ENCODE measurements around the gene LIN9.
"Not testable (repeated sequence)": the region's sequence is repeated elsewhere in the genome, so short reads cannot be mapped to it uniquely, and the experiment has no call there.

The LIN9 gene

DNA sequence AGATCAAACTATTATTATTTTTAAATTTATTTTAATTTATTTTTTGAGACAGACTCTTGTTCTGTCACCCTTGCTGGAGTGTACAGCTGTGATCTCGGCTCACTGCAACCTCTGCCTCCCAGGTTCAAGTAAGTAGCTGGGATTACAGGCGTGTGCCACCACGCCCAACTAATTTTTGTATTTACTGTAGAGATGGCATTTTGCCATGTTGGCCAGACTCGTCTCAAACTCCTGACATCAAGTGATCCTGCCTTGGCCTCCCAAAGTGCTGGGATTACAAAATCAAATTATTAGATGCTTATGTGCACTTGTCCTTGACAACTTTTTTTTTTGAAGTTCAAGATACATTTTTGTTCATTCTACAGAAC is 15.4 kb downstream of the LIN9 start:
- Histone ChIP-seq H4K20me1 (no peaks in the 10 kb centered on the region), H3K4me1 (no peaks in the 10 kb centered on the region), H3K27ac (no peak overlapping the region), H3K9me3 (replicated peaks in 1 of 11) (no peaks in the 10 kb centered on the region), H3K36me3 (peaks cover 24 to 92% (median 80%) of the 10 kb centered on the region in 11 experiments), H3K9ac (no peak overlapping the region), H3K4me2 (no peak overlapping the region), H3K27me3 (no peaks in the 10 kb centered on the region), H3K4me3 (no peak overlapping the region)
- TF ChIP-seq Cebpa-rat (IDR thresholded peaks at IDR 0.05), result no peak

DNA sequence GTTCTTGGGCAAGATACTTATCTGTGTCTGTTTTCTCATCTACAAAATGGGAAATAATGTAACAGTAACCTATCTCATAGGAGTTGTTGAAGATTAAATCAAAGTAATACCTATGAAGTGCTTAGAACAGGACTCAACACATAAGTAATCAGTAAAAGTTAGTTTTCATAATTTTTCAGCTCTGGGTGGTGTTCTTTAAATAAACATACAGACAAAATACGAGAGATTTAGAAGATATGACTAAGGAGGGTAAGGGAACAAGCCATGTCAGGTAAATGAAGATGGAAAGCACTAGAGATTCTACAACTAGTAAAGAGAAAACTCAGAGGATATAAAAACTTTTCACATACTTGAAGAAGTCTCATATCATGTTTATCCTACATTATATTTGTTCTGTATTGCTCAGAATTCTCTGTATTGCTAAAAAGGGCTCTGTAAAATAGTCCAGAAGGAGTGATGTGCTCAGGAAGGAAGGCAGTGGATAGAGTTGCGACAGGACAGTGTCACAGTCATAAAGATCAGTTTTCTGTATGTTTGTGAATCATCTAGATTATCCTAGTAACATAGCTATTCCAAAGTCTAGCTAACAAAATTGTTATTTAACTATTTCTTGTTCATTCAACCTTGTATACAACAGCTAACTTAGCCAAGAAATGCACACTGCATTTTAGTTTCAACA is 16.0 kb downstream of the LIN9 start:
- H4K20me1 ChIP-seq, result no peaks in the 10 kb centered on the region
- no peaks in the 10 kb centered on the region for H3K9me3 ChIP-seq (replicated peaks in 1 of 11)
- peaks cover 19 to 92% (median 75%) of the 10 kb centered on the region in 11 experiments for H3K36me3 ChIP-seq
- no peak overlapping the region for H3K27ac ChIP-seq
- no peak overlapping the region for H3K4me2 ChIP-seq
- H3K9ac ChIP-seq, result no peak overlapping the region
- H3K4me3 ChIP-seq, result no peak overlapping the region
- no peaks in the 10 kb centered on the region; a peak in 1 of 20 replicates for H3K4me1 ChIP-seq
- no peak for TF ChIP-seq Cebpa-rat (IDR thresholded peaks at IDR 0.05)
- no peaks in the 10 kb centered on the region for H3K27me3 ChIP-seq

DNA sequence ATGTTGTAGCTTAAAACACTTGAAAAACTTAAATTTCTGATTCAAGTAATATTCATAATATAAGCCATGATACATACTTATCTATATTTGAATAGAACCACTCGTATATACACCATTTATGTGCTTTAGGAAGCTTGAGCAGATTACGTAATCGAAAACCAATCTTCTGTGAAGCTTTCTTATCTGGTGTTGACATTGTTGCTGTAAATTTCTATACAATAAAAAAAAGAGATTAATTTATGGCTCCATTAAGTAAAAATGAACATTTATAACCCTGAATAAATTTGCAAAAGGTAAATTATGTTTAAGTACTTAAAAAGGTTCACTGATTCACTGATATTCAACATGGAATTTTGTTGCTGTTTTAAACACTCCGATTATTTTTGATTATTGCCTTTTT is 21.4 kb downstream of the LIN9 start:
- Histone ChIP-seq H3K27ac (no peak overlapping the region), H3K9ac (no peak overlapping the region), H3K27me3 (no peaks in the 10 kb centered on the region), H3K36me3 (peaks cover 0 to 92% (median 64%) of the 10 kb centered on the region in 11 experiments; a peak in 20 of 22 replicates), H3K4me1 (no peaks in the 10 kb centered on the region; a peak in 2 of 20 replicates), H3K4me2 (no peak overlapping the region), H3K9me3 (replicated peaks in 1 of 11) (no peaks in the 10 kb centered on the region), H4K20me1 (no peaks in the 10 kb centered on the region), H3K4me3 (no peak overlapping the region)
- peak in 1 of 11 experiments; percentile 44; a peak in 1 of 22 replicates for TF ChIP-seq Cebpa-rat (IDR thresholded peaks at IDR 0.05)

DNA sequence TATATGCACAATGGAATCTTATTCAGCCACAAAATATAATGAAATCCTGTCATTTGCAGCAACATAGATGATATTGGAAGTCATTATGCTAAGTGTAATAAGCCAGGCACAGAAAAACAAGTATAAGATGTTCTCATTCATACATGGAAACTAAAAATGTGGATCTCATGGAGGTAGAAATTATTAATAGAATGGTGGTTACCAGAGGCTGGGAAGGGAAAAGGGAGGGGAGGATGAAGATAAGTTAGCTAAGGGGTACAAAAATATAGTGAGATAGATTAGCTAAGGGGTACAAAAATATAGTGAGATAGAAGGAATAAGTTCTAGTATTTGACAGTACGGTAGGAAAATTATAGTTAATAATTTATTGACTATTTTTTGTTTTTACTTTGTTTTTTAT is 27.9 kb downstream of the LIN9 start:
- Histone ChIP-seq H3K27ac (no peak overlapping the region), H3K4me2 (no peak overlapping the region), H3K4me1 (peaks cover 0 to 6% (median 0%) of the 10 kb centered on the region in 10 experiments; a peak in 4 of 20 replicates), H3K9me3 (replicated peaks in 1 of 11) (no peaks in the 10 kb centered on the region), H4K20me1 (no peaks in the 10 kb centered on the region), H3K36me3 (peaks cover 0 to 93% (median 62%) of the 10 kb centered on the region in 11 experiments; a peak in 20 of 22 replicates), H3K4me3 (no peak overlapping the region), H3K27me3 (no peaks in the 10 kb centered on the region), H3K9ac (no peak overlapping the region)
- no peak for TF ChIP-seq Cebpa-rat (IDR thresholded peaks at IDR 0.05)

DNA sequence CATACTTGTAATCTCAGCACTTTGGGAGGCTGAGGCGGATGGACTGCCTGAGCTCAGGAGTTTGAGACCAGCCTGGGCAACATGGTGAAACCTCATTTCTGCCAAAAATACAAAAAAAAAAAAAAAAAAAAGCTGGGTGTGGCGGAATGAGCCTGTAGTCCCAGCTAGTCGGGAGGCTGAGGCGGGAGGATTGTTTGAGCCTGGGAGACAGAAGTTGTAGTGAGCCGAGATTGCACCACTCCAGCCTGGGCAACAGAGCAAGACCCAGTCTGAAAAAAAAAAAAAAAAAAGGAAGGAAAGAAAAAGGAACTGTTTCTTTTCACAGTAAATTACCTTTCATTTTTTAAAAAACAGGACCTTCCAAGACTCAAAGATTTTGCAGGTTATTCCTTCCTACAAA is 29.5 kb downstream of the LIN9 start:
- Histone ChIP-seq H4K20me1 (no peaks in the 10 kb centered on the region), H3K4me3 (no peak overlapping the region), H3K4me1 (peaks cover 0 to 6% (median 0%) of the 10 kb centered on the region in 10 experiments; a peak in 4 of 20 replicates), H3K27ac (no peak overlapping the region), H3K9me3 (replicated peaks in 1 of 11) (no peaks in the 10 kb centered on the region), H3K36me3 (peaks cover 6 to 93% (median 71%) of the 10 kb centered on the region in 11 experiments; a peak in 19 of 22 replicates), H3K4me2 (no peak overlapping the region), H3K9ac (no peak overlapping the region), H3K27me3 (no peaks in the 10 kb centered on the region)
- no peak for TF ChIP-seq Cebpa-rat (IDR thresholded peaks at IDR 0.05)

DNA sequence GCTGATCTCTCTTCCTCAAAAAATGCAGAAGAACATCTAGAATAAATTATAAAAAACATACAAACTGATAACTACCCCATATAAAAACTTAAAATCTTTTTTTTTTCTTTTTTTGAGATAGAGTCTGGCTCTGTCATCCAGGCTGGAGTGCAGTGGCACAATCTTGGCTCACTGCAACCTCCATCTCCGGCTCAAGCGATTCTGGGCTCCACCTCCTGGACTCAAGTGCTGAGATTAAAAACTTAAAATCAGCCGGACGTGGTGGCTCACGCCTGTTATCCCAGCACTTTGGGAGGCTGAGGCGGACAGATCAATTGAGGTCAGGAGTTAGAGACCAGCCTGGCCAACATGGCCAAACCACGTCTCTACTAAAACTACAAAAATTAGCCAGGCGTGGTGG is 31.1 kb downstream of the LIN9 start:
- Histone ChIP-seq H4K20me1 (no peaks in the 10 kb centered on the region), H3K27ac (no peak overlapping the region), H3K9me3 (replicated peaks in 1 of 11) (no peaks in the 10 kb centered on the region), H3K9ac (no peak overlapping the region), H3K27me3 (no peaks in the 10 kb centered on the region), H3K4me1 (peaks cover 0 to 6% (median 0%) of the 10 kb centered on the region in 10 experiments; a peak in 3 of 20 replicates), H3K4me2 (no peak overlapping the region), H3K4me3 (no peak overlapping the region), H3K36me3 (peaks cover 6 to 93% (median 69%) of the 10 kb centered on the region in 11 experiments; a peak in 20 of 22 replicates)
- TF ChIP-seq Cebpa-rat (IDR thresholded peaks at IDR 0.05), result no peak

DNA sequence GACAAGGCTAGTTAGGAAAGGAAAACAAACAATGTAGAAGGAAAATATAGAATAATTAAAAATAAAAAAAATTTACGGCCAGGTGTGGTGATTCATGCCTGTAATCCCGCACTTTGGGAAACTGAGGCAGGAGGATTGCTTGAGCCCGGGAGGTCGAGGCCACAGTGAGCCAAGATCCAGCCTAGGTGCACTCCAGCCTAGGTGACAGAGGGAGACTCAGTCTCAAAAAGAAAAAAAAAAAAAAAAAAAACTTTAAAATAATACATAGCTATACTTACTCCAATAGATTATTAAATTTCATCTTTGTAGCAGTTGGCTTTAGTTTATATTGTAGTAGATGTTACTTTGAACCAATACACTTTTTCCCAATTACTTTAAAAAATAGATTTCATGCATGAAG is 32.0 kb downstream of the LIN9 start:
- H3K9me3 ChIP-seq (replicated peaks in 1 of 11), result no peaks in the 10 kb centered on the region
- no peak for TF ChIP-seq Cebpa-rat (IDR thresholded peaks at IDR 0.05)
- H3K4me2 ChIP-seq, result no peak overlapping the region
- no peaks in the 10 kb centered on the region for H3K27me3 ChIP-seq
- H3K36me3 ChIP-seq, result peaks cover 6 to 93% (median 71%) of the 10 kb centered on the region in 11 experiments; a peak in 20 of 22 replicates
- H4K20me1 ChIP-seq, result no peaks in the 10 kb centered on the region
- H3K4me3 ChIP-seq, result no peak overlapping the region
- H3K27ac ChIP-seq, result no peak overlapping the region
- H3K4me1 ChIP-seq, result peaks cover 0 to 6% (median 0%) of the 10 kb centered on the region in 10 experiments; a peak in 3 of 20 replicates
- no peak overlapping the region for H3K9ac ChIP-seq

DNA sequence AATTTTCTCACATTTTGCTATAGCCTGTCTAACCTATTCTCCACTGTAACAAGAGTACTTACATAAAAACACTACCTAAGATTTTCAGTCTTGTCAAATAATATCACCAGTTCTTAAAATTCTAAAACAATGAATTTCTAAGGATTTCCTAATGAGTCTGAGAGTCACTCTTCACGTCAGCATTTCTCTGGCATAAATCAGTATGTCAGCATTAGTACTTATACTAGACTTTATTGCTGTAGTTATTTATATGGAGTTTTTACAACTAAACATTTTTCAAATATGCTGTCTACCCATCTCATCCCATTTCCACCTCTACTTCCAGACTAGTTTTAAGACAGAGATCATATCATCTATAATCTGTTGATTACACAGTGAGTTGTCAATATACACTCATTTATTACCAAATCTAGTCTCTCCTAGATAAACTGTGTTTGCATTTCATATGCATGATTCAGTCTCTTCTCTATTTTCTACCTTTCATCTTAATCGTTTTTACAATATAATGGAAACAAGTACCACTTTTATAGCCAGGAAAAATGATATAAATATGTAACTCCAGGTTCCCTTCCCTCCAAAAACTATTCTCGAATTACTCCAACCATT is 32.8 kb downstream of the LIN9 start:
- Histone ChIP-seq H3K9me3 (replicated peaks in 1 of 11) (no peaks in the 10 kb centered on the region), H3K27ac (no peak overlapping the region), H4K20me1 (no peaks in the 10 kb centered on the region), H3K36me3 (peaks cover 6 to 88% (median 68%) of the 10 kb centered on the region in 11 experiments; a peak in 20 of 22 replicates), H3K27me3 (no peaks in the 10 kb centered on the region), H3K9ac (no peak overlapping the region), H3K4me3 (no peak overlapping the region), H3K4me2 (no peak overlapping the region), H3K4me1 (peaks cover 0 to 6% (median 0%) of the 10 kb centered on the region in 10 experiments; a peak in 3 of 20 replicates)
- TF ChIP-seq Cebpa-rat (IDR thresholded peaks at IDR 0.05), result no peak

DNA sequence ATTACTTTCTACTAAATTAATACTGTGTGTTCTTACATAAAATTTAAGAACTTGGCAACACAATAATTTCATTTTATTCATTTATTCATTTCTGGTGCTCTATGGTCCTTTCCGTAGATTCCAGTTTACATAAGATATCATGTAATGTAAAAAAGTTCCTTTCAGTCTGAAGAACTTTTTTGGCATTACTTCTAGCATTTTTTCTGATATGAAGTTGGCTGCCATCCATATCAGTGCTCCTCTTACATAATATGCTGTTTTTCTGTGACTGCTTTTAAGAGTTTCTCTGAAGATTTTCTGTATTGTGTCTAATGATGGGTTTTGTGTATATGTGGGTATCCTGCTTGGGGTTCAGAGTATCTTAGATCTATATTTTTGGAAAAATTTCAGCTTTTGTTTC is 34.8 kb downstream of the LIN9 start:
- no peak overlapping the region for H3K9ac ChIP-seq
- H3K4me2 ChIP-seq, result no peak overlapping the region

DNA sequence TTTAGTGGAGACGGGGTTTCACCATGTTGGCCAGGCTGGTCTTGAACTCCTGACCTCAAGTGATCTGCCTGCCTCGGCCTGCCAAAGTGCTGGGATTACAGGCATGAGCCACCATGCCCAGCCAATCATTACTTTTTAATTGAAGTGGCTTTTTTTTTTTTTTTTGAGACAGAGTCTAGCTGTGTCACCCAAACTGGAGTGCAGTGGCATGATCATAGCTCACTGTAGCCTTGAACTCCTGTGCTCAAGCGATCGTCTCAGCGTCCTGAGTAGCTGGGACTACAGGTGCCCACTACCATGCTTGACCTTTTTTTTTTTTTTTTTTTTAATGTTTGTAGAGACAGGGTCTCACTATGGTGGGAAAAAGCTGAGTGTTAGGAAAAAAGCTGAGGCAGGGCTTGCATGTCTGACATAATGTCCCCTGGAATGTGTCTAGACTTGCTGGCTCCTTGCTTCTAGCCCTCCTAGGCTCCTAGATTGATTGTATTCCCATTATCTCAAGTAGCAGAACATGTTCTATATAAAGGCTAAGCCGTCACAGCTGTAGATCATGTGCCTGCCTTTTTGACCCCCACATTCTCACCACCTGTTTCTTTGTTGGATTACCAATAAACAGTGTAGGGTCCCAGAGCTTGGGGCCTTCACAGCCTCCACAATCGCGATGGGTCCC is 36.6 kb downstream of the LIN9 start:
- H3K27me3 ChIP-seq; H3K9ac ChIP-seq; H4K20me1 ChIP-seq; H3K4me2 ChIP-seq; H3K9me3 ChIP-seq (replicated peaks in 1 of 11); H3K27ac ChIP-seq; H3K4me3 ChIP-seq; H3K4me1 ChIP-seq: not testable (repeated sequence)
- H3K36me3 ChIP-seq, result peaks cover 13 to 94% (median 80%) of the 10 kb centered on the region in 11 experiments; a peak in 20 of 22 replicates

More for the DNA sequence above, 34.8 kb downstream of the LIN9 start:
- Histone ChIP-seq H3K36me3 (peaks cover 10 to 94% (median 74%) of the 10 kb centered on the region in 11 experiments; a peak in 20 of 22 replicates), H3K27me3 (no peaks in the 10 kb centered on the region), H3K9me3 (replicated peaks in 1 of 11) (no peaks in the 10 kb centered on the region), H4K20me1 (no peaks in the 10 kb centered on the region), H3K4me3 (no peak overlapping the region), H3K4me1 (no peaks in the 10 kb centered on the region), H3K27ac (no peak overlapping the region)
- TF ChIP-seq Cebpa-rat (IDR thresholded peaks at IDR 0.05), result no peak

Measured in BLaER1 treated with 17β-estradiol and CSF1 and Interleukin-3, amounts not matched to agents 10 nM and 100 nM (cell line).